Ishikawa (cell line): ENCODE results near the gene OSBPL8.

Experiments
- CEBPB ChIP-seq: IDR thresholded peaks from 2 replicates; pipeline ENCODE4 v1.6.1; 2012
- CREB1 ChIP-seq: IDR thresholded peaks from 2 replicates; pipeline ENCODE4 v1.6.1; 2012; ENCODE audit warnings: low read depth
- EGR1 ChIP-seq: IDR thresholded peaks from 2 replicates; pipeline ENCODE4 v1.6.1; 2012
- EP300 ChIP-seq: IDR thresholded peaks from 2 replicates; pipeline ENCODE4 v1.6.1; 2012; ENCODE audit warnings: borderline replicate concordance
- FOXM1 ChIP-seq: IDR thresholded peaks from 2 replicates; pipeline ENCODE4 v1.6.1; 2012; ENCODE audit warnings: low read depth, borderline replicate concordance
- NFIC ChIP-seq: IDR thresholded peaks from 2 replicates; pipeline ENCODE4 v1.6.1; 2012
- RAD21 ChIP-seq: IDR thresholded peaks from 2 replicates; pipeline ENCODE4 v1.6.1; 2012; ENCODE audit warnings: low read depth
- TAF1 ChIP-seq: IDR thresholded peaks from 2 replicates; pipeline ENCODE4 v1.6.1; 2012; ENCODE audit warnings: low read depth, mild to moderate bottlenecking
- TCF12 ChIP-seq: IDR thresholded peaks from 2 replicates; pipeline ENCODE4 v1.6.1; 2012; ENCODE audit warnings: low read depth
- TEAD4 ChIP-seq: IDR thresholded peaks from 2 replicates; pipeline ENCODE4 v1.6.1; 2012
- YY1 ChIP-seq: IDR thresholded peaks from 2 replicates; pipeline ENCODE4 v1.6.1; 2012; ENCODE audit warnings: low read depth
- ZBTB7A ChIP-seq: IDR thresholded peaks from 2 replicates; pipeline ENCODE4 v1.6.1; 2012; ENCODE audit warnings: low read depth
- TF ChIP-seq, protein P1 (sequence below): IDR thresholded peaks from 2 replicates; pipeline ENCODE4 v1.6.1; 2012
- TF ChIP-seq, protein P2 (sequence below): IDR thresholded peaks from 2 replicates; pipeline ENCODE4 v1.6.1; 2012; ENCODE audit warnings: low read depth, mild to moderate bottlenecking
- TF ChIP-seq, protein P3 (sequence below): IDR thresholded peaks from 2 replicates; pipeline ENCODE4 v1.6.1; 2012

OSBPL8 gene

DNA sequence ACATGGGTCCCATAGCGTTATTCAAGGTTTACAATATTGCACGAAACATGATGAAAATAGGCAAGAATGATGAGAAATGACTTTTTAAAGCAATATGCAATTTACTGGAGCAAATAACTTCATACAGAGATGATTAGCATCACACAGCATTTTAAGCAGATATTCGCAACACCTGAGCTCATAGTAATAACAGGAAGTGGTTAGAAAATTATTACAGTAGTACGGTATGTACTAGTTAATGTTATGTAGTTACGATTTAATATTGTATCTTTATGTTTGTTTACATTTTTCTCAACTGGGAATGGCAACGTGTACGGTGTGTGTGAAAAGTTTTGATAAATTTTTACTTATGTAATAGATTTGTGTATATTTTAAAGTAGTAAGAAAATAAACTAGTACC lies 102.6 kb downstream of the OSBPL8 start:
- no peak for TF ChIP-seq NFIC
- TF ChIP-seq YY1 = no peak
- no peak for TF ChIP-seq FOXM1
- TF ChIP-seq, protein P1, sequence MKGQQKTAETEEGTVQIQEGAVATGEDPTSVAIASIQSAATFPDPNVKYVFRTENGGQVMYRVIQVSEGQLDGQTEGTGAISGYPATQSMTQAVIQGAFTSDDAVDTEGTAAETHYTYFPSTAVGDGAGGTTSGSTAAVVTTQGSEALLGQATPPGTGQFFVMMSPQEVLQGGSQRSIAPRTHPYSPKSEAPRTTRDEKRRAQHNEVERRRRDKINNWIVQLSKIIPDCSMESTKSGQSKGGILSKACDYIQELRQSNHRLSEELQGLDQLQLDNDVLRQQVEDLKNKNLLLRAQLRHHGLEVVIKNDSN = no peak
- no peak for TF ChIP-seq CREB1
- no peak for TF ChIP-seq ZBTB7A
- TF ChIP-seq, protein P2, sequence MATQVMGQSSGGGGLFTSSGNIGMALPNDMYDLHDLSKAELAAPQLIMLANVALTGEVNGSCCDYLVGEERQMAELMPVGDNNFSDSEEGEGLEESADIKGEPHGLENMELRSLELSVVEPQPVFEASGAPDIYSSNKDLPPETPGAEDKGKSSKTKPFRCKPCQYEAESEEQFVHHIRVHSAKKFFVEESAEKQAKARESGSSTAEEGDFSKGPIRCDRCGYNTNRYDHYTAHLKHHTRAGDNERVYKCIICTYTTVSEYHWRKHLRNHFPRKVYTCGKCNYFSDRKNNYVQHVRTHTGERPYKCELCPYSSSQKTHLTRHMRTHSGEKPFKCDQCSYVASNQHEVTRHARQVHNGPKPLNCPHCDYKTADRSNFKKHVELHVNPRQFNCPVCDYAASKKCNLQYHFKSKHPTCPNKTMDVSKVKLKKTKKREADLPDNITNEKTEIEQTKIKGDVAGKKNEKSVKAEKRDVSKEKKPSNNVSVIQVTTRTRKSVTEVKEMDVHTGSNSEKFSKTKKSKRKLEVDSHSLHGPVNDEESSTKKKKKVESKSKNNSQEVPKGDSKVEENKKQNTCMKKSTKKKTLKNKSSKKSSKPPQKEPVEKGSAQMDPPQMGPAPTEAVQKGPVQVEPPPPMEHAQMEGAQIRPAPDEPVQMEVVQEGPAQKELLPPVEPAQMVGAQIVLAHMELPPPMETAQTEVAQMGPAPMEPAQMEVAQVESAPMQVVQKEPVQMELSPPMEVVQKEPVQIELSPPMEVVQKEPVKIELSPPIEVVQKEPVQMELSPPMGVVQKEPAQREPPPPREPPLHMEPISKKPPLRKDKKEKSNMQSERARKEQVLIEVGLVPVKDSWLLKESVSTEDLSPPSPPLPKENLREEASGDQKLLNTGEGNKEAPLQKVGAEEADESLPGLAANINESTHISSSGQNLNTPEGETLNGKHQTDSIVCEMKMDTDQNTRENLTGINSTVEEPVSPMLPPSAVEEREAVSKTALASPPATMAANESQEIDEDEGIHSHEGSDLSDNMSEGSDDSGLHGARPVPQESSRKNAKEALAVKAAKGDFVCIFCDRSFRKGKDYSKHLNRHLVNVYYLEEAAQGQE = no peak
- TF ChIP-seq EGR1 = no peak
- no peak for TF ChIP-seq EP300
- no peak for TF ChIP-seq TCF12
- TF ChIP-seq TEAD4 = no peak

DNA sequence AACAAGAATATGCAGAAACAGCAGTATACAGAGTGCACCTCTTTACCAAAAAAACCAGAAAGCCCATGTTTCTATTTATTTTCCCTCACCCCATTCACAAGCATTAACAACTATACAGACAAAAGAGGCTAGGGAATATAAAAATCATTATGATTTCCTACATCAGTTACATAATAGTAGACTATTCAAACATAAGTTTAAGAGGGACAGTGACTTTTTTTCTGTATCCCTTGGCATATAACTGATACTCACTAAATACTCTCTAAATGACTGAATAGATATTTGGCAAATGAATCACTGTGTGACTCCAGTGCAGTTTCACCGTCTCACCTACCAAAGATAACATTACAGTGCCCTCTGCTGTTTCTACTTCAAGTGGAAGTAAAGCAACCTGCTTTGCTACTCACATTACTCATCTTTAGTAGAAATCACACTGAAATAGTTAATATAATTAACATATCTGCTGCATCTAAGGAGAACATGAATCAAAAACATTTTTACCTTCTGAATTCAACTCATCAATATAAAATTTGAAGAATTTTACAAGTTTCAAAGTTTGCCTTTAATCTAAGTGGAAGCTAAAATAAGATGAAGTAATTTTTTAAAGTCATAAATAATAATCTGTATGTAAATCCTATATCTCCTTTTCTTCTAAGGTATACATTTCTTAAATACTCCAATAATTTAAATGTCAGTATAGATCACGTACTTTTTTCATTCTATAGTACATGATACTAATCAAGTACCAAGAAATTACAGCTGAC lies 103.8 kb downstream of the OSBPL8 start:
- TF ChIP-seq, protein P2 = no peak
- TF ChIP-seq RAD21 = peak; percentile 79
- TF ChIP-seq TEAD4 = 0 out of 2 replicates have a peak, but pooled peaks have one; percentile 40

DNA sequence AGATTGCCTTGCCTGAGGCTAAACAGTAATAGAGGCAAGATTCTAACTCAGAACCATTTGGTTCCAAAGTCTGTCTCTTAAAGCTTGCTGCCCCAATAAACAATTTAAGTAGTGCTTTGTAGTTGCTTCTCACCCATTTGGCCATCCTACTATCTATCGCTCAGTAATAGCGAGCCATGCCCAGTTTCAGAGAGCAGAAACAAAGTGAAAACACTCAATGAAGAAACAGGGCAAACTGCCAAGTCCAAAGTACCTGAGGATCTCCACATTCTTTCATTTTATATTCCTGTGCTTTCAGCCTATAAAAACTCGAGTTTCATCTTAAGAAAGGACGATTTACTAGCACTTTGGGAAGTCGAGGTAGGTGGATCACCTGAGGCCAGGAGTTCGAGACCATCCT lies 108.0 kb downstream of the OSBPL8 start:
- no peak for TF ChIP-seq CEBPB
- no peak for TF ChIP-seq TCF12
- no peak for TF ChIP-seq YY1
- TF ChIP-seq EGR1 = no peak
- TF ChIP-seq, protein P1 = no peak
- no peak for TF ChIP-seq FOXM1
- TF ChIP-seq, protein P2 = no peak
- no peak for TF ChIP-seq TAF1
- TF ChIP-seq CREB1 = no peak
- no peak for TF ChIP-seq TEAD4
- no peak for TF ChIP-seq EP300

DNA sequence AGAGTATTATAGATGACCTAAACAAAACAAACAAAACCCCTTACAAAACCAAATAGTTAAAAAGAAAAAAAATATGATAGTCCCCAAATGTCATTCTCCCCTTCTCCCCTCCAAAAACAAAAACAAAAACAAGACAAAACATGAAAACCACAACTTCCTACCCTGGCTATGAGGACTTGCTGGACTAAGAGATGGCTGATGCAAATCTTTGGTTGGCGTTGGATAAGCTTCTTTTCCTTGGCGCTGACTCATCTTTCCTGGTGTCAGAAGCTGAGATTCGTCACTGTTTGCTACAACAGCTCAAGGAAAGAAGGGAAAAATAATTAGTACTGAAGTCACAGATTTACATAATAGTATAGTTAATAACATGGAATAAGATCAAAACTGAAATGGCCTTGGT lies 108.9 kb downstream of the OSBPL8 start:
- no peak for TF ChIP-seq CREB1

DNA sequence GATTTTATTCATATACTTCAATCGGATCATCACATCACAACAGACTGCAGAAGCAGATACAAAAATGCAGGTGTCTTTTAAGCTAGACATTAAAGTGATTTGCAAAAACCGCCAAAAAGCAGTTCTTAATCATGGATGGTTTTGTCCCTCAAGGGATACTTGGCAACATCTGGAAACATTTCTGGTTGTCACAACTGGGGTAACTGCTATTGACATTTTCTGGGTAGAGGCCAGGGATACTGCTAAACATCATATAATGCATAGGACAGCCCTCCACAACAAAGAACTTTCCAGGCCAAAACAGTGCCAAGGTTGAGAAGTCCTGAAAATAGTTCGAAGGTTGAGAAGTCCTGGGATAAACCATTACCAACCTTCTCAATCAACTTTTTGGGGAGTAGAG lies 109.6 kb downstream of the OSBPL8 start:
- no peak for TF ChIP-seq RAD21
- TF ChIP-seq CEBPB = no peak
- TF ChIP-seq TAF1 = no peak
- TF ChIP-seq FOXM1 = no peak
- TF ChIP-seq, protein P3, sequence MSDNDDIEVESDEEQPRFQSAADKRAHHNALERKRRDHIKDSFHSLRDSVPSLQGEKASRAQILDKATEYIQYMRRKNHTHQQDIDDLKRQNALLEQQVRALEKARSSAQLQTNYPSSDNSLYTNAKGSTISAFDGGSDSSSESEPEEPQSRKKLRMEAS = no peak
- TF ChIP-seq, protein P2 = no peak
- no peak for TF ChIP-seq YY1
- TF ChIP-seq ZBTB7A = no peak
- no peak for TF ChIP-seq TEAD4
- TF ChIP-seq NFIC = no peak
- TF ChIP-seq, protein P1 = no peak
- no peak for TF ChIP-seq TCF12
- no peak for TF ChIP-seq EP300
- no peak for TF ChIP-seq CREB1
